NCI-H1092 (cell line): Measurements from ENCODE around the gene RIN2.

Experiments
- DNase-seq: peaks from one replicate; lab custom pipeline; 2025; lab: John Stamatoyannopoulos, UW

Gene RIN2

DNA sequence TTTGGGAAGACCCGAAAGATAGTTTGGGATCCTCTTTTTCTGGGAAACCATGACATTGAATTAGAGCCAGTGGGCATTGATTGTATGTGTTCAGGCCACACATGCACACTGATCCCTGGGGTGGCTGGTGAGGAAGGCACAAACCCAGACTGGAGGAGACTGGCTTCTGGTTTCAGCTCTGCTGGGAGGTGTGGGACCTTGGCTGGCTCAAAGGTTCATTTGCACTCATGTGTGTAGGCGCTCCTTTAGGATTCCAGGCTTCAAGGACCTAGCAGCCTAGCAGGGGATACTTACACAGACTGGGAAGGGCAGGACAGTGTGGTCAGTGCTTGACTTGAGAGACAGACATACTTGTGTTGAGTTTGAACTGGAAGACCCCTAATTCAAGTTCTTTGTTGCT, 7.2 kb downstream of the RIN2 start:
- no peak for DNase-seq

DNA sequence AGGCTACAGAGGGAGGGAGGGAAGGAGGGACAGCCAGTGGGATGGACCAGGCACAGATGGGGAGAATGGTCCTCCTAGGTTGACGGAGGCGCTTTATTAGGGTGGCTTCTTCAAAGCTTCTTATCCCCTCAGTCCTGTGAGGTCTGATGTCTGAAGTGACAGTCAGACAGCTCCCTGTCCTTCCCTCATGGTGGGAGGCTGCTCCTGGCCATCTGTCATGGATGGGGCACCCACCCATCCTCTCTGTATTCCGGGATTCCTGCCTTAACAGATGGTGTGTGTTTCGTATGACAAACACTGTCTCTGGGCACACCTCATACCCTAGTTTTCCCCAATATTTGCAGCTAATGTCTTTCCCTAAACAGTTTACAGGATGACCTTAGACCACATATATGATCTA, 7.9 kb downstream of the RIN2 start:
- DNase-seq, result no peak

DNA sequence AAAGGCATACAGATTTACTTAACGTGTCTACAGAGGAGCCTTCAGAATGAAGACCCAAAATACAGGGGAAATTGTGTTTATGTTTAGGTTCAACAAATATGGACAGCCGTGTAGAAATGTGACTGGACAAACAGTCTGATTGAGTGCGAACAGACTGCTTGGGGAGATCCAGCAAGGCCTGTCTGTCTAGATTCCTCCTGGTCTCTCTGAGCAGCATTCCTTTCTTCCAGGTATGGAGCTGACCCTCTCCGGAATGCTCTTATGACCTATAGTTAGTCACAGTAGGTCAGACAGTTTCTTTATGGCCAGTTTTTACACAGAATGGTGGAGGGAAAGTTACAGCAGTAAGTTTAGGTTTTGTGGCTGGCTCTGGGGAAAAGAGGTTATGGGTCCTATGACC, 9.0 kb downstream of the RIN2 start:
- no peak for DNase-seq

DNA sequence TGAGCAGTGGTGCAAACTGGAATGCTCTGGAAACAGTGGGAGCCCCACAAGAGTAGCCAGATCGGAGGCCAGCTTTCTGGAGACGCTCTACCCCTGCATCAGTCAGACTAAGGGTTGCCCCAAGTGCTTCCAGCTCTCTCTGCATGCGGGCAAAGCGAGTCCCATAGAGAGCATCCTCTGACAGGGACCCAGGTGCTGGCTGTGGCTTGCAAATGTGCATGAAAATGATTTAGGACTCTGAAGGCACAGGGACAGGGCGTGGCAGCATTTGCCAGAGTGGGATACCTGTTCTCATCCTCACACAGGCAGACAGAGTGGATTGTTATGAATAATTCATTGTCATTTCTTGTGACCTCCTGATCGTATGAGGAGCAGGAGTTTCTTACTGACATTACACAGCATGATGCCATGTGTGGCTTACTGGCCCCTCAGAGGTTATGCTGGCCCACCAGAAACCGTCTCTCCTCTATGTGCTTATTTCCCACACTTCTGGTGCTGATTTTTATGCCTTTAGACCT, 10.3 kb downstream of the RIN2 start:
- no peak for DNase-seq

DNA sequence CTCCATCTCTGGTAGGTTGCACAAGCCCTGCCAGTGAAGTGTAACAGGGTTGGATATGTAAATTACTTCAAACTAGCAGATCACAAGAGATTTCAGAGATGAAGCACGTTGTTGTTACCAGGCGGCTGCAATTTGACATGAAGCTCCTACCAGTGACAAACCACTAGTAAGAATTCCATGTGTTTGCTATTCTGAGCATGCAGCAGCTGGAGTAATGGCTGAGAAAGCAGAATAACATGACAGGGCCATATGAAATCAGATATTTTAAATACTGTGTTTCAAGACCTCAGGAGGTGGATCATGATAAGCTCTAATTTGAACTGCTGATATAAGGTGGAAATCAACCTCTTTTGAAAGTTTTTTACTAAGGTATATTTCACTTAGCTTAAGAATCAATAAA, 11.4 kb downstream of the RIN2 start:
- DNase-seq, result no peak

DNA sequence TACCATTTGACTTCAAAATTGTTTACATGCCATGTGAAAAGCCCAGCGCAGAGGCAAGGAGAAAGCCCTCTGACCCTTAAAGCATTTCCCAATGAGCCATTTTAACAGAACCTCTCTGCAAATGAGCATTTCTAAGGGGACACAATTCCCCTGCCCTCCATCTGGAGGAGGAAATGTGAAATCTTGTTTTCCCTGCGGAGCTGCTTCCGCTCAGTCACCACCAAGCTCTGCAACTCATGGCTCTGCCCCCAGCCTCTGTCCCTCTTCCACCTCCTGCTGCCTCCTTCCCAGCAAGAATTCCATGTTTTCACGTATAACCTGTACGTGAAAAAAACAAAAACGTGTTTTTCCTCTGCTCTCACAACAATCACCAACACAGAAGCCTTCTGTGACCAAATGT, 12.3 kb downstream of the RIN2 start:
- DNase-seq, result no peak

DNA sequence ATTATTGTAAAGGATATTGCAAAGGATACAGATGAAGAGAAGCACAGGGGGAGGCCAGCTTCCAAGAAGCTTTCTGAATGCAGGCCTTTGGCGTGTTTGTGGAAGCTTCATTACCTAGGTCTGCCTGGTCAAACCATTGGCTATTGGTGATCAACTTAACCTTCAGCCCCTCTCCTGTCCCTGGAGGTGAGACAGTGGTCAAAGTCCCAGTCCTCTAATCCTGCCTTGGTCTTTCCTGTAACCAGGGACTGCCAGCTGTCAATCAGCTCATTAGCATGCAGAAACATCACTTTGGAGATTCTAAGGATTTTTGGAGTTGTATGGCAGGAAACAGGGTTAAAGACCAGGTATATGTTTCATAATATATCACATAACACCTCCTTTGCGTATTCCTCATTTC, 13.0 kb downstream of the RIN2 start:
- no peak for DNase-seq

DNA sequence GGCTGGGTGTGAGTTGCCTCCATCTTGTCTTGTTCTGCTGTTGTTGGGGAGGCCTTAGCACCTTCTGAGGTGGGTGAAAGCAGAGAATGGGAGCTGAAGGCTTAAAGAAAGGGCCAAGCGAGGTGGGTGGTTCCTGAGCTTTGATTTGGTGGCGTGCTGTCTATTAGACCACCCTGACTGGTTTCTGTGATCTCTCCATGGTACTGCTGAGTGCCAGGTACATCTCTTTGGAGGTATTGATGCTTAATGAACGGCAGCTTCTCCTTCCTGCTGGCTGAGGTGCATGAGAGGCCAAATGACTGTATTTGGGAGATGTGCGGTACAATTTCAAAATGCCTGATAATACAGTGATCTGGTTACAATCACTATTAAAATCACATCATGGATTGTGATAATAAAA, 15.4 kb downstream of the RIN2 start:
- DNase-seq, result no peak

DNA sequence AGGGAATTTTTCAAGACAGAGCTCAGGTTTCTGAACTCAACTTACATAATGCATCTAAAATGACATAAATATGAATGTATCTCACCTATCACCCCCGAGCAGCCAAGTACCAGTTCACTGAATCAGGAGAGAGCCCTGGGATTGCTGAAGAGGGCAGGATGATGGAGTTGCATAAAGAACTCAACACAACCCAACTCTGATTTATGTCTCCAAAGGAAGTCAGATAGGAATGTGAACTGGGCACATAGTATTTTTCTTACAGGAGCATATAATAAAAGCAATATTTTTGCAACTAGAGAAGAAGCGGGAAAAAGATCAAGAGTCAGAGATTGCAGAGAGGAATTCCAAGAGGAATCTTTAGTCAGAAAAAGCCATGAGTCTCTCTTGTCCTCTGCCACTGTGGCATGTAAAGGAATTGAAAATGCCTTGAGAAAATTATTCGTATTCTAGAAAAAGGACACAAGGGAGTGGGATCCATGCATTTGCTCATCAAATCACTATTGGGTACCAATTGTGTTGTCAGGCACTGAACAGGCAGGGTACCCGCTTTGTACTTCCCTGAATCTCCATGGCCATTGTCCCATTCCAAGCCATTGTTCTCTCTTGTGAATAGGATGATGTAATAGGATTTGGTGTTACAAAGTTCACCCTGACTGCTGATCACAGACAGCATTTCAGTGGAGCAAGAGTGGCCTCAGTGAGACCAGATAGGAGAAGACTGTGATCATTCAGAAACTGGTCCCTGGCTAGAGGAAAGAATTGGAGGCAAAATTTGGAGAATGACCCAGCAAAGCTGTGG, 16.3 kb downstream of the RIN2 start:
- DNase-seq, result no peak

DNA sequence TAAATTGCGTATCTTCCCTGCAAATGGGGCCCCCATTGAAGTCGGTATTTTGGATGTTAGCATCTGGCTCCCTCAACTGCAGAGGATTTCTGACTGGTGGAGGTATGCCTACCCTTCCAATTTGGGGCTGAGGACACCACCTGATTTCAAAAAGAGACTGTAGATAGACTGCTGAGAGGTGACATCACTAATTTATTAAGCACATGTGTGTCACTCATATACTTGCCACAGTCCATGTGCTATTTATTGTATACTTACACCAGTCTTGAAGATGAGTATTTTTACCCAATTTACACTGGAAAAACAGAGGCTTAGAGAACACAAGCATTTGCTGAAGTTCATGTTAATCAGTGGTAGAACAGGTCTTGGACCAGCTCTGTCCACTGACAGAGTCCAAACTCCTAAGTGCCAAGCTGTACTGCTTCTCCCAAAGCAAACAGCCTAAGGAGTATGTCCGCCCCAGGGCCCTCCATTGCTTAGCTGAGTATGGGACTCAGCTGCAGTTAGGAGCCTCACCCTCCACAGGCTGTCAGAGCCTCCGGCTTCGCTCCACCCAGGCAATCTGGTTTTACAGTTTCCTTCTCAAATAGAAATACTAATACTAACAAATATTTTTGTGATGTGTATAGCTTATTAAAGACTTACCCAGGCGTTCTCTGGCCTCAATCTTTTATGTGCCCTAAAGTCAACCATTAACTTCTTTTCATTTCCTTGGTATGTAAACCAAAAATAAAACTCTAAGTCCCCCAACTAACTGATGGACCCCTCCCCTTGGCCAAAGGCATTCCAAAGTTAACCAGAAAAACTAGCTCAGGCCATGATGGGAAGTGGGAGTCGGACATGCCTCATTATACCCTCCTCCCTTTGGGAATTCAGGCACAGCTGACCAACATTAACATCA, 17.5 kb downstream of the RIN2 start:
- DNase-seq, result no peak

DNA sequence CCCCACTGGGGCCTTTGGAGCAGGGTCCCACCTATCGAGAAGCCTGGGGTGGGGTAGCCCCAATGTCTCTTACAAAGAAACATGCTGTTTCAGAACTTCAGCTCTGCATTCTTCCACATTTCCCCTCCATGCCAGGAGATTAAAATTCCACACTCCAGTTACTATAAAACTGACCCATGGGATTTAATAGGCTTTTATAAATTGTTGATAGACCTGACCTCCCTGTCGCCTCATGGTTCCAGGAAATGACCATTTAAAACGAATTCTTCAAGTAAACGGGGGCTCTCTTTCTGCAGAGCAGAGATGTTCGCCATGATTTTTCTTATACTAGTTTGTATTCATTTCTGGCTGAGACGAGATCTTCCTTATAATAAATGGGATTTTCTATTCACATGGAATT, 19.3 kb downstream of the RIN2 start:
- DNase-seq, result no peak

DNA sequence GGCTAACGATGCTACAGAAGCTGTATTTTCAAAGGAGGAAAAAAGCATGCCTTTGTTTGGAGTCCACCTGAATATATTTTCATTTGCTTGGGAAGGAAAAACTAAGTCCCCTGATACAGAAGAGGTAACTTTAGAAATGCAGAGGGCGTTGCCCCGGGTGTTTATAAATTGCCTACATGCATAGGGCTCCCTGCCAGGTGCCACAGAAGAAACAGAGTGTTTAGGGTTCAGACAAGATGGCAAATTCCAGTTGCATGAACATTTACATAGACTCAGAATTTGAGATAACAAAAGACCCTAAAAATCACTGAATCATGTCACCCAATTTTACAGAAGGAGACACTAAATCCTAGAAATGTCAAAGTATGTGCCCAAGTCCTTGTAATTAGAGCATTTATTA, 19.9 kb downstream of the RIN2 start:
- DNase-seq, result no peak

DNA sequence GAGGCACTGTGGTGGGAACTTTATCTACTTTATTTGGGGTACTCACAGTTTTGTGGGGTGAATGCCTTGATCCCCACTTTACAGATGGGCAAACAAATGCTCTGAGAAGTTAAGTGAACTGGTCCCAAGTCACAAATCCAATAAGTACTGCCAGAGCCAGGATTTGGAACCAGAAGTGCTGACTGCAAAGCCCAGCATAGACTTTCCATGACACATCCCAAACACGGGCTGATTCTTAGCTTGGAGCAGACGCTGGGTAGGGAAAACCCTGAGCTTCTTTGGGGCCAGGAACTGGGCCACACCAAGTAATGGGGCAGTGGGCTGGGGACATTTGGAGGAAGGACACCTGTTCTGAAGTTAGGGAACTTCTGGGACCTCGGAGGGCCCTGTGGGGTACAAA, 20.3 kb downstream of the RIN2 start:
- DNase-seq, result no peak

DNA sequence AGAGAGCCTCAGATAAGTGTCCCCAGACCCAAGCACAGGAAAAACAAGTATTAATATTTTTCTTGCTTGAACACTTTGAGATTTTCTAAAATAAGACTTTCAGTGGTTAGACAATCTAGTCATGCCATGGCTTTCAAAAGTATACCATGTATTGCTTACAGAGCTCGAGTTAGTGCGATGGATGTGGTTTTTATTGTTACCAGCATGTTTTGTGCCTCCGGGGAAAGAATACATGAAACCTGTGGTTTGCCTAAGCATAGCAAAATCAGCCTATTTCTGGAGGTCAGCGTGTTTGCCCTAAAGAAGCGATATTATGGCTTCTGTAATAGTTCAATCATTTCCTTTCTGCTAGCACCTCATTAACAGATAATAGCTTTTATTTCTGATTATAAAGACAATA, 21.6 kb downstream of the RIN2 start:
- no peak for DNase-seq

DNA sequence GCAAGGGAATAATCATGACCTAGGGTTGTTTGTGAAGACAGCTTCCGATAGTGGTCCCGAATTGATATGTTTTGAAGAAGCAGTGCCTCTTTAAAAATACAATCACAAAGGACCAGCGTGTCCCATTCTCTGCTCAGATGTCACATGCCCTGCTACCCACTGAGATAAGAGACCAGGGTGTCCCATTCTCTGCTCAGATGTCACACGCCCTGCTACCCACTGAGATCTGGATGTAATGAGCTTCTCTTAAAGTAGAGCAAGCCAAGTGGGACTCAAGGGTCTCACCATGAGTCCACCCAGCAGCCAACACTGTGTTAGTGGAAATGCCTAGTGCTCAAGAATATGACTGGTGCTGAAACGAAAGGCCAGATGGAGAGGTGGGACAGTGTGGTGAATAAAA, 22.2 kb downstream of the RIN2 start:
- no peak for DNase-seq

DNA sequence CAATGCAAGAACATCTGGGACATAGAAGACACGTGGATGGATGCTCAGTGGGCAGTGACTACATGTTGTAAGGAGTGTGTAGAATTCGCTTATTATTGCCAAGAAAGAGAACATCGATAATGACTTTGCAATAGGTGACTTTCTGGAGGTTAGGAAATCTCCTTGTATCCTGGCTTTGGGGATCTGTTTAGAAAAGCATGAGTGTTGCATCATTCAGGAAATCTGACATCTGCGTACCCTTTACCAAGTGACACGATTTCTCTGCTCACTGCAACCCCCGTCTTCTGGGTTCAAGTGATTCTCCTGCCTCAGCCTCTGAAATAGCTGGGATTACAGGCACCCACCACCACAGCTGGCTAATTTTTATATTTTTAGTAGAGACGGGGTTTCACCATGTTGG, 23.2 kb downstream of the RIN2 start:
- no peak for DNase-seq

DNA sequence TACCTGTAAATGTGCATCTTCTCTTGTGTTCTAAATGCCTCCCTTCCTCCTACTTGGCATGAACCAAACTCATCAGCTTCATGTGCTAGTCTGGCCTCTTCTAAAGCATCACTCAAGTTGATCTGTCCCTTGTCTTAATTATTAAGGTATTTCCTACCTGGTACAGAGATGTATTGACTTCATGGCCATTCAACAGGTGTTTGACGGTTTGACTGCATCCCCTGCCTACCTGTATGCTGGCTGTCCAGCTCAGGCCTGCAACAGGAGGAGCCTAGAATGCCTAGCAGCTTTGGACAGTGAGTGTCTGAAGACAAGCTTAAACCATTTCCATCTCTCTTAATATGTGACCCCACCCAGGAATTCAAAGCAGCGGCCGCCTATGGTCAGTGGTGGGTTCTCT, 24.6 kb downstream of the RIN2 start:
- no peak for DNase-seq

DNA sequence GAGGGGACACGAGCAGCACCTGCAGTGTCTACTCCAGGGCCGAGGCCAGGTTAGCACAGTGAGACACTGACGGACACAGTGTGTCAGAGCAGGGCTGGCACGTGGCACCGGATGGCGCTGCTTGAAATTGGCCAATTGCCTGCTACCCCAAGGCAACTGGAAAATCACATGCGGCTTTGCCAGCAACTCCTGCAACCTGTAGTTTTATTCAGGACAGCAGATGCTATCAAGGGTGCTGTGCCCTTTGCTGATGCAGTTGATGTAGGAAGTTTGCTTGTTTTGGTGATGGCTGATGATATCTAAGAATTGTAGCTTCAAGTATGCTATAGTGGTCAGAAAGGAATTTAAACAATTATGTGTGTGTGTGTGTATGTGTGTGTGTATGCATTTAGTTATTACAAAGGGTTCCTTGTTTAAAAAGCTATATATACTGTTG, 25.9 kb downstream of the RIN2 start:
- no peak for DNase-seq

DNA sequence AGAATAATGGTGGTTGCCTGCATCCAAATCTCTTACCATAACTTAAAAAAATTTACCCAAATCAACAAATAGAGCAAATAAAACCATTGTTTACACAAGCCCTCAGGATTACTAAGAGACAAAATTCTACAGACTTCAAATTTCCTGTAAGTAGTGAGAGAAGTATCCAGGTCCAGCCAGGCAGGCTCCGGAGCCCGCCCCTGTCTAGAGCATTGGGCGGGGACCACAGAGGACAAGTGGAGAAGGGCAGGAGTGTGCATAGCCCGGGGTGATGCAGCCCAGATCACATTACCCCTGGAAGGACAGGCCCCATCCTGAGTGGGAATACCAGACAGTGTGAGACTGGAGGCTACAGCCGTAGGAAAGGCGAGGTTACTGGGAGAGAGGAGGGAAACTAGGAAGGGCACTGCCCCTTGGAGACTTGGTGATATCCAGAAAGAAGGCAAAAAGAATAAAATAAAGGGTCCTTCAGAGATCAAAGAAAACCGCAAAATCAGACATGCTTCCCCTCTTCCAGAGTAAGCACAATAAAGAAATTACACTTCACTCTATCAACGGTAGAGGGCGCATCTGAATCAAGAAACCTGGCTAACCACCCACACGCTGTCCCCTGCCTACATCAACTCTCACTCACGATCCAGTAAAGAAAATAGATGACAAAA, 26.6 kb downstream of the RIN2 start:
- DNase-seq, result peak; percentile 78

DNA sequence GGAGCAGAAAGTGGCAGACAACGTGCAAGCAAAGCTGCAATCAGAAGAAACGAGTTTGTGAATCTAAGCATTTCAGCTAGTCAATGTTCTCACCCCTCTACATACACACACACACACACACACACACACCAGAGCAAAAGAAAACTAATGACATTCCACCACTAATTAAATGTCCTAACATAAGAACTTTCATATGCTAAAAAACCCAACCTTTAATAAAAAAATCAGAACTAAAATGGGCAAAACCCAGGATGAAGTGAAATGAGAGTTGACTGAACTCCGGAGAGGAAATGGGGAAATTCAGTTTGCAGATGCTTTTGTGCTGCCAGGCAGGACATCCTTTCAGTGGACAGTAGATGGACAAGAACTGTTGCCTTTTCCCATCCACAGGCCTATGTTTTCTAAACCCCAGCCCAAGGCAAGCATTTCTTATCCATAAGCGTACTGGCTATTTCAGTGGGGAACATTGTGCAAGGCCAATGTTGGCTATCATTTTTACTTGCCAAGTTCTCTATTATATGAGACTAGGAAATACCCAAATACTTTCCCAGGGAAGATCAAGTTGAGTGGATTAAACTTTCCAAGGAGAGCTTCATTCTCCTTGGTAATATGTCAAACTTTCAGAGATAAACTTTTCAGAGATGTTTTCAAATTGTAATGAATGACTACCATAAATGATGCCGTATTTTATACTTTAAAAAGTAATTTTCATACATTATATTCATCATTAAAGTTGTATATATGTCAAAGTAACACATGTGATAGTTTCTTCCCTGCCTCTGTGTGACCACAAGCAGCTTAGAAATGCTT, 27.3 kb downstream of the RIN2 start:
- no peak for DNase-seq

DNA sequence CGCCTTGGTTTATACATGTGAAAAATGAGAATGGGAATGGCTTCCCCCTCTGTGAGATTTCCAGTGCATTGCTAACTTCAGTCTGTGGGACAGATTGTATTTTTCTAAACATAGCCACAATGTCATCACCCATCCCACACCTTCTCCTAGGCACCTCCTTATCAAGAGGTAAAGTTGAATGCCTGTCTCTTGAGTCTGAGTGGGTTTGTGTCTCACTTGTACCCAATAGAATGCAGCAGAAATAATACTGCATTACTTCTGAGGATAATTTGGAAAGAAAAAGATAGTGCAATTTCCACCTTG, 27.9 kb downstream of the RIN2 start:
- DNase-seq, result no peak

DNA sequence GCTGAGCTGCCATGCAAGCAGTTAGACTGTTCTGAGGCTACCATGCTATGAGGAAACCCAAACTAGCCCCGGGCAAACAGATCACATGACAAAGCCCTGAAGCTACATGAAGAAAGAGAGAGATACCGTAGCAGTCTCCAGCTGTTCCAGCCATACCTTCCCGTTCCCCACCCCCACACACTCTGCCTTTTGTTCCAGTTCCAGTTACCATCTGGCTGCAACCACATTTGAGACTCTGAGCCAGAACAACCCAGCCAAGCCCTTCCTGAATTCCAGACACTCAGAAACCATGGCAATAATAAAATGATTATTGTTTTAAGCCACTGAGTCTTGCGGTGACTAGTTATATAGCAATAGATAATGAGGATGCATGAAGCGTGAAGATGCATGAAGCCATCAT, 28.3 kb downstream of the RIN2 start:
- DNase-seq, result no peak
